Panc1 (cell line): Measurements from ENCODE around the gene GGCX. TPM values are rescaled to one million over a fixed set of nuclear protein-coding genes. Genes with fewer than 3 reads are reported as not detected.
"Not testable (repeated sequence)": the region's sequence is repeated elsewhere in the genome, so short reads cannot be mapped to it uniquely, and the experiment has no call there.

Source experiments
- ATAC-seq: fragments of 200-7000 bp; cut with Tn5 transposase; 2 replicates; pipeline ENCODE4 v1.9.1; 2020; ENCODE audit warnings: mild to moderate bottlenecking, moderate library complexity
- BruUV-seq: library from RNA; stranded (reverse); fragments of 400-500 nt; replicated peaks from 2 replicates; lab custom pipeline; 2021; lab: Mats Ljungman, UMichigan
- CTCF ChIA-PET: fragments of 300-600 bp; sonication (Branson Sonifier 250); formaldehyde crosslinking; loops from one replicate; lab custom pipeline; 2022; ENCODE audit warnings: antibody characterized with exemption; lab: Charles Lee
- POLR2A ChIA-PET: fragments of 300-600 bp; sonication (Branson Sonifier 250); formaldehyde crosslinking; loops from one replicate; lab custom pipeline; 2022; ENCODE audit warnings: antibody characterized with exemption; lab: Charles Lee
- DNase-seq: peaks from one replicate; pipeline ENCODE4 v3.0.0-alpha.2; 2010; ENCODE audit warnings: low read depth, low spot score
- H3K27ac ChIP-seq: 2 replicates; pipeline ENCODE4 v1.5.1; 2011; ENCODE audit warnings: mild to moderate bottlenecking, low read length, inconsistent platforms
- H3K27me3 ChIP-seq: fragments of 200-500 bp; sonication (Bioruptor generic); 2 replicates; pipeline ENCODE4 v1.6.0; 2014; ENCODE audit warnings: low read length, inconsistent platforms; ENCODE audit not compliant: control insufficient read depth, insufficient read depth
- H3K36me3 ChIP-seq: fragments of 200-500 bp; sonication (Bioruptor generic); 2 replicates; pipeline ENCODE4 v1.5.1; 2014; ENCODE audit warnings: inconsistent platforms, mild to moderate bottlenecking, low read length, moderate library complexity; ENCODE audit not compliant: control insufficient read depth, insufficient read depth
- H3K4me1 ChIP-seq: 2 replicates; pipeline ENCODE4 v1.5.1; 2011; ENCODE audit warnings: inconsistent platforms, mild to moderate bottlenecking, low read length, moderate library complexity; ENCODE audit not compliant: control insufficient read depth, insufficient read depth
- H3K4me3 ChIP-seq, 2 experiments: 2 replicates each; pipeline ENCODE4 v1.5.1; 2011 to 2012; ENCODE audit warnings: low read depth in 2 of 2, low read length in 2 of 2, mild to moderate bottlenecking in 2 of 2, inconsistent platforms in 1 of 2, moderate library complexity in 1 of 2
- H3K9me3 ChIP-seq: fragments of 200-500 bp; sonication (Bioruptor generic); 2 replicates; pipeline ENCODE4 v1.5.1; 2014; ENCODE audit warnings: low read depth, mild to moderate bottlenecking, inconsistent platforms, low read length, moderate library complexity; ENCODE audit not compliant: control insufficient read depth, insufficient read depth
- CTCF ChIP-seq: fragments of 450-650 bp; IDR thresholded peaks from 2 replicates; pipeline ENCODE4 v1.5.1; 2017; ENCODE audit warnings: mild to moderate bottlenecking
- POLR2AphosphoS5 ChIP-seq: IDR thresholded peaks from 2 replicates; pipeline ENCODE4 v1.6.1; 2012; ENCODE audit warnings: mild to moderate bottlenecking, low read depth, low read length, moderate library complexity
- REST ChIP-seq, 2 experiments: IDR thresholded peaks; 2 replicates each; pipeline ENCODE4 v1.6.1; 2011 to 2012; ENCODE audit warnings: low read depth in 2 of 2, control low read depth in 1 of 2, low read length in 1 of 2, mild to moderate bottlenecking in 1 of 2, moderate library complexity in 1 of 2; ENCODE audit not compliant: insufficient read depth in 1 of 2
- SIN3A ChIP-seq: IDR thresholded peaks from 2 replicates; pipeline ENCODE4 v1.6.1; 2012; ENCODE audit warnings: low read depth, mild to moderate bottlenecking, low read length, moderate library complexity, borderline replicate concordance; ENCODE audit not compliant: insufficient read depth
- TCF7L2 ChIP-seq: IDR thresholded peaks from 2 replicates; pipeline ENCODE4 v1.6.1; 2011; ENCODE audit warnings: mild to moderate bottlenecking, low read depth, low read length, inconsistent platforms
- in situ Hi-C: cut with HindIII; loops from 2 replicates; pipeline ENCODE4 v1.10.0; 2016; ENCODE audit warnings: low sequenced_read_pairs, low pct_unique_long_range_greater_than_20kb
- intact Hi-C: fragments of 100-400 bp; cut with micrococcal nuclease; formaldehyde crosslinking; loops from one replicate; pipeline ENCODE4 v1.10.0; 2022; ENCODE audit not compliant: unreplicated experiment
- total RNA-seq: library from RNA; stranded (reverse); gene quantifications from one replicate; pipeline ENCODE4 v1.2.1, GENCODE V29; 2021; ENCODE audit not compliant: unreplicated experiment

The GGCX gene
- total RNA-seq, 1 experiment from 2014 or later: 64.1 TPM

GRCh38 chr2:85544915-85545779, 16.1 kb downstream of the GGCX start:
- Histone ChIP-seq H3K36me3 (peaks cover 36% of the 10 kb centered on the region), H3K27ac (peak overlapping the region; percentile 100), H3K4me1 (peaks cover 80% of the 10 kb centered on the region), H3K4me3 (peak overlapping the region in 1 of 2 experiments; percentile 99; a peak in 2 of 4 replicates)
- POLR2A ChIA-PET: interaction anchor here (0.7 to 2.4 kb wide), 9 partner anchors 22 to 124 kb away, joined by 3 to 6 read pairs (median 5); no protein-coding TSS in a partner anchor
- TF ChIP-seq SIN3A: 0 out of 2 replicates have a peak, but pooled peaks have one; percentile 22
- ATAC-seq, H3K27me3 ChIP-seq, DNase-seq, H3K9me3 ChIP-seq, BruUV-seq, CTCF ChIA-PET: not testable (repeated sequence)
- in situ Hi-C loops (loop anchor here (25.0 kb wide), 1 partner anchor 133 kb away; the partner anchor contains the start of genes CAPG and SH2D6), intact Hi-C loops (loop anchor here (2.0 kb wide), 1 partner anchor 154 kb away; no protein-coding TSS in a partner anchor)

- H3K4me3 ChIP-seq: peak overlapping the region in 1 of 2 experiments; percentile 99; a peak in 2 of 4 replicates
- CTCF ChIA-PET, BruUV-seq, H3K27me3 ChIP-seq, DNase-seq, H3K9me3 ChIP-seq, ATAC-seq: not testable (repeated sequence)
- H3K4me1 ChIP-seq: peaks cover 72% of the 10 kb centered on the region
- peaks cover 41% of the 10 kb centered on the region for H3K36me3 ChIP-seq
- intact Hi-C loops: loop anchor here (2.0 kb wide), 1 partner anchor 153 kb away; no protein-coding TSS in a partner anchor
- POLR2A ChIA-PET: interaction anchor here (0.7 to 2.4 kb wide), 6 partner anchors 33 to 130 kb away, joined by 3 to 6 read pairs (median 4); no protein-coding TSS in a partner anchor
- in situ Hi-C loops: loop anchor here (25.0 kb wide), 1 partner anchor 132 kb away; the partner anchor contains the start of genes CAPG and SH2D6
- TF ChIP-seq POLR2AphosphoS5: peak; percentile 33; the same call in 1 of the 2 replicates
- peak overlapping the region; percentile 100 for H3K27ac ChIP-seq
Measured at GRCh38 chr2:85544254-85544691, 17.0 kb downstream of the GGCX start.

- peak overlapping the region; percentile 100 for H3K27ac ChIP-seq
- no peaks in the 10 kb centered on the region for H3K27me3 ChIP-seq
- in situ Hi-C loops: loop anchor here (25.0 kb wide), 1 partner anchor 130 kb away; the partner anchor contains the start of genes CAPG and SH2D6
- ATAC-seq (no peak), DNase-seq (no peak)
- no peak for TF ChIP-seq TCF7L2
- no peak for TF ChIP-seq POLR2AphosphoS5
- no peak for TF ChIP-seq CTCF
- TF ChIP-seq SIN3A: no peak
- TF ChIP-seq REST (IDR thresholded peaks at IDR 0.05; ENCODE audit: insufficient read depth in 1 of 2, low read depth in 2 of 2, low read length in 1 of 2): no peak
- BruUV-seq: no TSS peak
- peaks cover 41% of the 10 kb centered on the region for H3K36me3 ChIP-seq
- ChIA-PET CTCF (no interaction called here), POLR2A (interaction anchor here (0.6 to 1.3 kb wide), 2 partner anchors 19 to 34 kb away, joined by 3 to 5 read pairs; no protein-coding TSS in a partner anchor)
- peaks cover 57% of the 10 kb centered on the region for H3K4me1 ChIP-seq
- H3K4me3 ChIP-seq: peak overlapping the region; percentile 99 to 100
- no peaks in the 10 kb centered on the region for H3K9me3 ChIP-seq
- intact Hi-C loops: no loop called here
Measured at GRCh38 chr2:85542777-85543176, 18.5 kb downstream of the GGCX start.
